GM19324 (cell line): ENCODE results near the gene FGF23.

Source experiments
- ATAC-seq: cut with Tn5 transposase; IDR thresholded peaks from one replicate; pipeline ENCODE4 v1.9.1; 2021; ENCODE audit warnings: mild to moderate bottlenecking, moderate library complexity; ENCODE audit not compliant: unreplicated experiment, low FRiP score

FGF23 gene

GRCh38 chr12:4386801-4387200 lies 7.3 kb upstream of the FGF23 start:
- ATAC-seq, result no peak

DNA sequence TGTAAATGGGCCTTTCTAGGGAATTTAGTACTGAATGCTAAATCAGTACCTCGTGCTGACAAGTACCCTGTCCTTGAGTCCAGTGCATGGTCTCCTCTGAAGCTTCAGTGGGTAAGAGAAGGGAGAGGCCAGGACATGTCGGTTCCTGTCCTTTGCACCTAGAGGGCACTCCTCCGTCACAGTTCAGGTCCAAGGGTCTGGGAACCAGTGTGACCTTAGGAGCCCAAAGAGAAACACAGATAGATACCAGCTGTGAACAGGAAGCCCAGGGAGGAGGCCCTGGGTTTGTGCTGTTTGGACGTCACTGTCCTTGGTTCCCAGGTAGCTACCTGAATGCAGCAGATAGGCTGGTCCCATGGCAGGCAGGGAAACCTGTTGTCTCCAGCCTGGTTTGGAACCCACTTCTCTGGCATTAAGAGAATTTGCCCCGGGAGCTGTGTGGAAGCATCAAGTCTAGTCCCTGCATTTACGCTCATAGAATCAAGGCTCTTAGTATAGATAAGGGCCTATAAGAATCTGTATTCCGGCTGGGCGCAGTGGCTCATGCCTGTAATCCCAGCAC lies 3.9 kb upstream of the FGF23 start:
- ATAC-seq, result no peak

- no peak for ATAC-seq
Observed at GRCh38 chr12:4380332-4380731, 820 bp upstream of the FGF23 start.

DNA sequence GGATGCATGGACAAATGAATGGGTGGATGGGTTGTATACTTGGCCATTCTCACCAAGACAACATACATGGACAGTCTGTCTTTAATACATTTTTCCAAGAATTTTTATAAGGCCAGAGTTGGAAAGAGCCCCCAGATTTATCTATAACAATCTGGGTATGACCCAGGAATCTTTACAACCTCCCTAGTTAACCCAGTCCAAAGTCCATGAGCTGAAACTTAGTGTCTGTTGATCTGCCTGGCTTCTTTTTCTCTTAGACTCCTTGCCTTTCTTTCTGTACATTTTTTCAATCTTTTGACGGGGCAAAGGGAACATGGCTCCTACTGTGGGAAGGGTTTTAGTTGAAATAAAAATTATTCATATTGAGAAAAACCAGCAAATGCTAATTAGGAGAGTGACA lies 740 bp downstream of the FGF23 start:
- no peak for ATAC-seq

DNA sequence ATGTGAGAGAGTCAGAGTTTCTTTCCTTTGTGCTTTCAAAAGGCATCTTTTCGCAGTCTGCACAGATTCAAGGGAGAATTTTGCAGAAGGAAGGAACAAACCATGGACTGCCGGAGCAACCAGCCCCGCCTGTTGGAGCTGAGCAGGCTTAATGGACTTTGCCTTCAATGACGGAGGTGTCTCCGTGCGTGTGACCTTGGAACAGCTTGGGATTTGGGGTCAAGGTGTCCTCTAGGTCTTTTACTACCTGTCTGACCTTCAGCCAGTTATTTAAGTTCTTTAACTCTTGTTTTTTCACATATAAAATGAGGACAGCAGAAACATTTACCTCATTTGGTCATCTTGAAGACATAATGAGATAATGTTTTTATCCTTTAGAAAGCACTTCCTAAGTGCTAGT lies 4.1 kb downstream of the FGF23 start:
- no peak for ATAC-seq

GRCh38 chr12:4372653-4373052 lies 6.9 kb downstream of the FGF23 start:
- no peak for ATAC-seq

GRCh38 chr12:4370265-4370664 lies 9.2 kb downstream of the FGF23 start:
- ATAC-seq, result no peak

DNA sequence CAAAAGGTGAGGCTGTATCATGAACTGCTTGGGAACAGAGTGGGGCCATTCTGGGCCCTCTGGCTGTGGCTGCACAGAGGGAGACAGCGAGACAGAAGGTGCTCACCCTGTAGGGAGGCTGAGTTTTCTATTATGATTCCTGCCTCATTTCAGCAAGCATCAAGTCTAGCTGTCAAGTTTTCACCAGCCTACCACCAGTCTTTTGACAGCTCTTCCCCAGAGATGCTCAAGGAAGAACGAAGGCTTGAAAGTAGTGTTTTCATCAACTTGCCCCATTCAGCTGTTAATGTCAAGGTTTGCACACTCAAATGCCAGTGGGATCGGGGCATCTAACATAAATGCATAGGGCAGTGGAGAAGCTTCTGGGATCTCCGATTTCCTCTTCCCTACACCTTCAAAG lies 10.0 kb downstream of the FGF23 start:
- no peak for ATAC-seq

GRCh38 chr12:4366090-4366489 lies 13.4 kb downstream of the FGF23 start:
- ATAC-seq, result no peak

DNA sequence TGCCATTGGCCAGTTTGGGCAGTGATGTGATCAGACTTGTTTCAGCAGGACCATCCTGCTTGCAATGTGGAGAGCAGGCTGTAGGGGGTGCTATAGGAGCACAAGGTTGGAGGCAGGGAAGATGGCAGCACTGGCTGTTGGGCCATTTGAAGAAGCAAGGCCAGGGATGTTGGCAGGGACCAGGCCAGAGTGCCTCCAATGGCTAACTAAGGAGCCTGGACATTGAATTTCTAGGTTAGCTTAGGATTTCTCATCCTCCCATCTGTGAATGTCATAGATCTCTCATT lies 23.5 kb downstream of the FGF23 start:
- no peak for ATAC-seq

GRCh38 chr12:4355156-4356040 lies 24.1 kb downstream of the FGF23 start:
- ATAC-seq, result no peak

DNA sequence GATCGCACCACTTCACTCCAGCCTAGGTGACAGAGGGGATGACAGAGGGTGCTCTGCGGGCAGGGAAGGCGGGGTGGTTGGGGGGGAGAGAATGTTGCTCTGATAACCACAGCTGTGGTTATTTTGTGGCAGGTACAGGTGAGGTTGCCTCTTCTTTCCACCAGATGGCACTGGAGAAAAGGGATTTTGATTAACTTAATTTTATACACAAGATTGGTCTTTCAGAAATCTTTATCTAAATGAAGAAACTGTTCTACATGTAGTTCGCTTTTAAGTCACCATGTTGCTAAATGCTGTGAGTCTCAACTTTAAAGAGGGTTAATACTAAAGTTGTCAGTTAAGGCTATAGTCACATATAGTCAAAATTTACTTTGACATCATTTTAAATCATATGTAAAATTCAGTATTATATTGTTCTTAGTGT lies 25.7 kb downstream of the FGF23 start:
- no peak for ATAC-seq

GRCh38 chr12:4346931-4347330 lies 32.6 kb downstream of the FGF23 start:
- no peak for ATAC-seq

DNA sequence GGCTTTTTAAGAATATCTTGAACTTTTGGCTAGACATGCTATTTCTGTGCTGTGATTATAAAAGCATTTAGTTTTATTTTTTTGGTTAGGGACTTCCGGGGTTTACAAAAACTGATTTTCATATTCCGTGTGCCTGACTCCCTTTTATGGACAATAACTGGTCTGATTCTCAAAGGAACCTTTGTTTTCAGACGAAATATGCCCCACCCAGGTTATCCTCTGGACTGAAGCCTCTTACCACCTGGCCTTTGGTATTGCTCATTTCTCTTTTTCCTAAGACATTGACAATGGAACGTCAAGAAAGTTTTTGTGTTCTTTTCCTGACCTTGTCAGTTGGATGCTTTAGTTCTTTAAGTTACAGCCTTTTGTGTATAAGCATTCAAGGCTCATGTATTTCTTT lies 47.7 kb downstream of the FGF23 start:
- no peak for ATAC-seq

DNA sequence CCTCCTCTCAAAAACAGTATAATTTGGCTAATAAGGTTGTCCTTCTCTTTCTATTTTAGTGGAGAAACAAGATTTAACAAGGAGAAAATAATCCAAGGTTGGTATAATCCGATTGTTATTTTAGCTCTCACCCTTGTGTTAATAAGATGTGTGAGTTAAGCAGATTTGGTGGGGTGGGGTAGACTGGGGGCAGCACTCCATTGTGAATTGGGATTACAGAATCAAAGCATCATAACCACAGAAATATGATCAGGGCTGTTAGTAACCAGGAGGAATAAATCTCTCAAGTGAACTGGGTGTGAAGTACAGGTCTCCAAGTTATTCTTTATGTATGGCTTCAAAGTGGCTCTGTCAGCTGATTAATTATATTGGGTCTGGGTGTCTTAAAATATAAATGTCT lies 48.3 kb downstream of the FGF23 start:
- ATAC-seq, result no peak

GRCh38 chr12:4330203-4330602 lies 49.3 kb downstream of the FGF23 start:
- no peak for ATAC-seq

- no peak for ATAC-seq
Observed at GRCh38 chr12:4327293-4327692, 52.2 kb downstream of the FGF23 start.

GRCh38 chr12:4325966-4326365 lies 53.5 kb downstream of the FGF23 start:
- ATAC-seq, result no peak

- ATAC-seq, result no peak
Observed at GRCh38 chr12:4324366-4324765, 55.1 kb downstream of the FGF23 start.

DNA sequence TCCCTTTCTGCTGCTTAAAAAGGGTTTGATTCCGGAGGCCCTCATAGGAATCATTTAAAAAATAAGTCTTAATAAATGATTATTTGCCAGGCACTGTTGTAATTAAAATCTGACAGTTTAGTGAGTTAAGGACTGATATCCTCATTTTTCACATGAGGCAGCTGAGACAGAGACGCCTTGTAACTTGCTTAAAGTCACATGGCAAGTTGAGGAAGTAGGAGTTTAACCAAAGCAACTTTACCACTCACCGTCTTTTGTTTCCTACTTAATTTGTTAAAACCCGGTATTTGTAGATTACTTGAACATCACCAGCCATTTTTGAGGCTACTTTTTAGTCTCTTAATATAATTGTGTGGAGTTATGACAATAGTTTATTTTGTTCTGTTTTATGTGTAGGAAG lies 56.1 kb downstream of the FGF23 start:
- no peak for ATAC-seq

- ATAC-seq, result no peak
Observed at GRCh38 chr12:4322726-4323125, 56.8 kb downstream of the FGF23 start.
